H1 (cell line): ENCODE results near the gene SPATA32. TPM values are rescaled to one million over a fixed set of nuclear protein-coding genes. Genes with fewer than 3 reads are reported as not detected.

Experiments used
- CTCF ChIA-PET: fragments of 300-600 bp; sonication (Branson Sonifier 250); formaldehyde crosslinking; loops from one replicate; lab custom pipeline; 2021; ENCODE audit not compliant: partially characterized antibody; lab: Charles Lee
- POLR2A ChIA-PET: fragments of 300-600 bp; sonication (Branson Sonifier 250); formaldehyde crosslinking; loops from one replicate; lab custom pipeline; 2021; ENCODE audit warnings: inconsistent platforms; ENCODE audit not compliant: partially characterized antibody; lab: Charles Lee
- DNase-seq, 2 experiments: peaks; one replicate each; pipeline versions ENCODE4 v3.0.0 to v3.0.0-alpha.2; 2010 to 2022; ENCODE audit warnings: low spot score in 2 of 2, low read depth in 1 of 2, mixed read lengths in 1 of 2
- FAIRE-seq: peaks from 2 replicates; lab custom pipeline; 2011; peaks lifted over from hg19 to GRCh38; lab: Jason Lieb, UNC
- H2AFZ ChIP-seq: 2 replicates; pipeline ENCODE4 v1.8.1; 2012; ENCODE audit warnings: low read length, inconsistent platforms
- H2AK5ac ChIP-seq: 2 replicates; pipeline ENCODE4 v1.6.1; 2013; ENCODE audit warnings: low read depth, low read length
- H2BK120ac ChIP-seq: replicated peaks from 2 replicates; pipeline ENCODE3; 2013; ENCODE audit warnings: low read depth, low read length, inconsistent platforms
- H2BK12ac ChIP-seq: 2 replicates; pipeline ENCODE4 v1.6.1; 2013; ENCODE audit warnings: low read depth, low read length
- H2BK15ac ChIP-seq: 2 replicates; pipeline ENCODE4 v1.6.1; 2013; ENCODE audit warnings: low read length
- H2BK20ac ChIP-seq: 2 replicates; pipeline ENCODE4 v1.6.1; 2013; ENCODE audit warnings: low read length
- H2BK5ac ChIP-seq: 2 replicates; pipeline ENCODE4 v1.6.1; 2013; ENCODE audit warnings: low read depth, low read length
- H3K14ac ChIP-seq: 2 replicates; pipeline ENCODE4 v1.6.1; 2013; ENCODE audit warnings: inconsistent platforms; ENCODE audit not compliant: insufficient read length
- H3K18ac ChIP-seq: 2 replicates; pipeline ENCODE4 v1.6.1; 2013; ENCODE audit warnings: low read length; ENCODE audit errors: extremely low read depth
- H3K23ac ChIP-seq: 2 replicates; pipeline ENCODE4 v1.6.1; 2013; ENCODE audit warnings: inconsistent platforms; ENCODE audit not compliant: insufficient read length
- H3K23me2 ChIP-seq: 2 replicates; pipeline ENCODE4 v1.6.1; 2013; ENCODE audit warnings: low read depth, low read length
- H3K27ac ChIP-seq: 2 replicates; pipeline ENCODE4 v1.6.1; 2011; ENCODE audit warnings: low read depth, low read length, inconsistent platforms
- H3K27me3 ChIP-seq, 4 experiments: replicated peaks in 1 of 4; 1 replicate in 1 of 4; 2 replicates in 3 of 4; pipeline versions ENCODE4 v1.6.1 to v1.8.1; 2011 to 2013; ENCODE audit warnings: low read length in 3 of 4, mild to moderate bottlenecking in 3 of 4, inconsistent platforms in 2 of 4, mixed read lengths in 2 of 4, moderate library complexity in 1 of 4; ENCODE audit not compliant: control insufficient read depth in 3 of 4, insufficient read depth in 3 of 4; ENCODE audit errors: extremely low read depth in 1 of 4
- H3K36me3 ChIP-seq, 4 experiments: 2 replicates each; pipeline versions ENCODE4 v1.6.1 to v1.8.1; 2011 to 2013; ENCODE audit warnings: mild to moderate bottlenecking in 4 of 4, low read length in 3 of 4, moderate library complexity in 2 of 4, control low read depth in 1 of 4, inconsistent platforms in 1 of 4; ENCODE audit not compliant: insufficient read depth in 4 of 4, control insufficient read depth in 2 of 4
- H3K4ac ChIP-seq: replicated peaks from 2 replicates; pipeline ENCODE3; 2013; ENCODE audit warnings: low read length, low read depth, mixed read lengths, inconsistent platforms; ENCODE audit not compliant: insufficient read length
- H3K4me1 ChIP-seq, 4 experiments: replicated peaks in 1 of 4; 1 replicate in 1 of 4; 2 replicates in 3 of 4; pipeline versions ENCODE4 v1.6.1 to v1.8.1; 2011 to 2013; ENCODE audit warnings: low read length in 3 of 4, inconsistent platforms in 2 of 4, mixed read lengths in 1 of 4; ENCODE audit not compliant: insufficient read depth in 4 of 4, control insufficient read depth in 3 of 4
- H3K4me2 ChIP-seq, 2 experiments: 2 replicates each; pipeline versions ENCODE4 v1.6.1 to v1.8.1; 2011 to 2013; ENCODE audit warnings: low read depth in 2 of 2, low read length in 2 of 2, control low read depth in 1 of 2, inconsistent platforms in 1 of 2, mild to moderate bottlenecking in 1 of 2; ENCODE audit not compliant: insufficient read depth in 1 of 2
- H3K4me3 ChIP-seq, 4 experiments: fragments of 200-600, 300-600 bp in 1 of 4; sonication (generic), shearing (Covaris generic), sonication (Bioruptor Twin) in 1 of 4; 2 replicates each; pipeline versions ENCODE4 v1.5.1 to v1.8.1; 2011 to 2016; ENCODE audit warnings: low read length in 4 of 4, low read depth in 3 of 4, control low read depth in 2 of 4, inconsistent platforms in 2 of 4, mild to moderate bottlenecking in 2 of 4, mixed read lengths in 1 of 4, moderate library complexity in 1 of 4; ENCODE audit not compliant: insufficient read depth in 2 of 4; ENCODE audit errors: extremely low read depth in 1 of 4
- H3K56ac ChIP-seq: replicated peaks from 2 replicates; pipeline ENCODE3; 2013; ENCODE audit warnings: low read depth, mild to moderate bottlenecking, mixed read lengths, low read length, inconsistent platforms; ENCODE audit not compliant: insufficient read length
- H3K79me1 ChIP-seq: 2 replicates; pipeline ENCODE4 v1.6.1; 2013; ENCODE audit warnings: low read depth, low read length, control low read depth
- H3K79me2 ChIP-seq, 2 experiments: 2 replicates each; pipeline versions ENCODE4 v1.6.1 to v1.8.1; 2012 to 2013; ENCODE audit warnings: low read length in 2 of 2, mild to moderate bottlenecking in 2 of 2, inconsistent platforms in 1 of 2; ENCODE audit not compliant: insufficient read depth in 2 of 2, control insufficient read depth in 1 of 2
- H3K9ac ChIP-seq, 4 experiments: replicated peaks in 1 of 4; 1 replicate in 1 of 4; 2 replicates in 3 of 4; pipeline versions ENCODE4 v1.6.1 to v1.8.1; 2011 to 2013; ENCODE audit warnings: low read depth in 3 of 4, low read length in 3 of 4, control low read depth in 2 of 4, mild to moderate bottlenecking in 2 of 4, moderate library complexity in 2 of 4, inconsistent platforms in 1 of 4; ENCODE audit errors: extremely low read depth in 1 of 4
- H3K9me3 ChIP-seq, 2 experiments: 2 replicates each; pipeline versions ENCODE4 v1.6.1 to v1.8.1; 2012 to 2013; ENCODE audit warnings: mild to moderate bottlenecking in 2 of 2, moderate library complexity in 2 of 2, control low read depth in 1 of 2, inconsistent platforms in 1 of 2, low read depth in 1 of 2, low read length in 1 of 2, mixed read lengths in 1 of 2; ENCODE audit not compliant: insufficient read depth in 2 of 2
- H4K20me1 ChIP-seq, 2 experiments: replicated peaks in 1 of 2; 2 replicates each; pipeline versions ENCODE3 to v1.8.1; 2011 to 2013; ENCODE audit warnings: inconsistent platforms in 2 of 2, low read length in 2 of 2, mild to moderate bottlenecking in 1 of 2; ENCODE audit not compliant: insufficient read depth in 2 of 2, control insufficient read depth in 1 of 2
- H4K5ac ChIP-seq: 2 replicates; pipeline ENCODE4 v1.6.1; 2013; ENCODE audit warnings: low read length, low read depth, mixed read lengths, inconsistent platforms; ENCODE audit not compliant: insufficient read length
- H4K8ac ChIP-seq: 2 replicates; pipeline ENCODE4 v1.8.0; 2013; ENCODE audit warnings: mild to moderate bottlenecking, moderate library complexity, low read length, inconsistent platforms; ENCODE audit not compliant: insufficient read depth; ENCODE audit errors: extremely low read depth
- H4K91ac ChIP-seq: replicated peaks from 2 replicates; pipeline ENCODE3; 2013; ENCODE audit warnings: low read length, mixed read lengths, inconsistent platforms; ENCODE audit not compliant: insufficient read length
- ASH2L ChIP-seq: fragments of 200-600, 300-600 bp; sonication (generic); IDR thresholded peaks from one replicate; pipeline ENCODE4 v1.7.1; 2017; ENCODE audit warnings: low read length
- BCL11A ChIP-seq, 2 experiments: IDR thresholded peaks; one replicate each; pipeline ENCODE4 v1.6.1; 2011; ENCODE audit warnings: low read depth in 2 of 2, low read length in 2 of 2, mild to moderate bottlenecking in 2 of 2
- GABPA ChIP-seq: IDR thresholded peaks from 2 replicates; pipeline ENCODE4 v1.6.1; 2011; ENCODE audit warnings: mild to moderate bottlenecking, low read length, moderate library complexity, borderline replicate concordance; ENCODE audit not compliant: insufficient read depth
- POLR2AphosphoS5 ChIP-seq: IDR thresholded peaks from 2 replicates; pipeline ENCODE4 v1.6.1; 2011; ENCODE audit warnings: low read depth, low read length
- SIN3A ChIP-seq, 2 experiments: IDR thresholded peaks in 1 of 2; conservative IDR thresholded peaks in 1 of 2; 2 replicates each; pipeline ENCODE4 v1.6.1; 2011 to 2012; ENCODE audit warnings: low read length in 2 of 2, improper control_type of control experiment in 1 of 2, low read depth in 1 of 2, mild to moderate bottlenecking in 1 of 2
- SIRT6 ChIP-seq: IDR thresholded peaks from one replicate; pipeline ENCODE4 v1.7.1; 2012; ENCODE audit warnings: low read length, inconsistent platforms
- SP4 ChIP-seq: IDR thresholded peaks from 2 replicates; pipeline ENCODE4 v1.6.1; 2012; ENCODE audit warnings: low read length, inconsistent platforms
- WGBS, 2 experiments: shearing (Covaris generic) in 1 of 2; methylation state at CpG; one replicate each; pipeline versions ENCODE4 v1.1.6 to v1.1.7; 2013 to 2015; ENCODE audit warnings: low lambda C conversion rate in 2 of 2, mixed read lengths in 2 of 2, inconsistent platforms in 1 of 2, low coverage in 1 of 2, missing lambda C conversion rate in 1 of 2; ENCODE audit not compliant: insufficient replicate concordance in 2 of 2, insufficient coverage in 1 of 2, insufficient read length in 1 of 2; ENCODE audit errors: extremely low coverage in 1 of 2, missing lambda C conversion rate in 1 of 2; 5-methylcytosine and 5-hydroxymethylcytosine counted together
- polyA plus RNA-seq, 7 experiments: library from polyadenylated mRNA; depleted of rRNA in 3 of 7; stranded (reverse) in 5 of 7; unstranded in 2 of 7; fragments of >200 nt in 5 of 7; fragments of 200-250 nt in 2 of 7; gene quantifications; 1 replicate in 5 of 7; 2 replicates in 1 of 7; 4 replicates in 1 of 7; pipeline versions ENCODE4 v1.2.1 to v1.2.3, GENCODE V29; 2011 to 2013; ENCODE audit warnings: missing spikeins in 2 of 7, mixed read lengths in 2 of 7
- total RNA-seq: library from RNA; stranded (reverse); fragmentation: NEBNext Ultra II Directional; extraction: Animal tissue kit (Norgen Biotek cat#: 25700); gene quantifications from 2 replicates; pipeline ENCODE4 v1.2.1, GENCODE V29; 2021

SPATA32 gene
- total and polyA plus RNA-seq, 2 of the 8 experiments (the other 6 are each of a cell fraction or from before 2014, with no cell fraction given), result 0.24 TPM; not detected in 1

GRCh38 chr17:45260204-45260783 lies 1.6 kb downstream of the SPATA32 start:
- no peak for TF ChIP-seq BCL11A (IDR thresholded peaks at IDR 0.05; ENCODE audit: low read depth in 2 of 2, low read length in 2 of 2)
- TF ChIP-seq GABPA, result no peak
- TF ChIP-seq SIRT6, result no peak
- TF ChIP-seq POLR2AphosphoS5, result no peak
- TF ChIP-seq SP4, result no peak
- no peak for TF ChIP-seq SIN3A (conservative IDR thresholded peaks at IDR 0.05 in 1 of 2, IDR thresholded peaks at IDR 0.05 in 1 of 2; ENCODE audit: low read depth in 1 of 2, low read length in 2 of 2)
- no peak for TF ChIP-seq ASH2L
- TF ChIP-seq, all 59 proteins: peak for 0
- Histone ChIP-seq H3K4me2 (no peak overlapping the region), H3K79me1 (no peaks in the 10 kb centered on the region), H3K56ac (no peak overlapping the region), H2BK120ac (no peak overlapping the region), H3K4me1 (peaks cover 4 to 19% (median 13%) of the 10 kb centered on the region in 4 experiments), H4K91ac (no peak overlapping the region), H3K9ac (no peak overlapping the region), H2BK5ac (no peak overlapping the region), H3K27ac (no peak overlapping the region), H3K4me3 (no peak overlapping the region), H4K5ac (no peak overlapping the region), H2BK20ac (no peak overlapping the region), H3K18ac (no peak overlapping the region), H3K23ac (no peak overlapping the region), H3K4ac (no peak overlapping the region), H3K14ac (no peak overlapping the region), H3K9me3 (no peaks in the 10 kb centered on the region), H3K27me3 (peaks cover 0 to 5% (median 2%) of the 10 kb centered on the region in 4 experiments; a peak in 3 of 7 replicates), H2BK15ac (peak overlapping the region; percentile 81; the same call in 1 of the 2 replicates), H3K36me3 (peaks cover 0 to 4% (median 1%) of the 10 kb centered on the region in 4 experiments; a peak in 2 of 8 replicates), H4K20me1 (no peaks in the 10 kb centered on the region), H2AK5ac (peak overlapping the region; percentile 82; the same call in 1 of the 2 replicates), H4K8ac (no peak overlapping the region; the same call in 1 of the 2 replicates), H2AFZ (no peak overlapping the region), H3K23me2 (peaks cover 6% of the 10 kb centered on the region), H2BK12ac (no peak overlapping the region), H3K79me2 (no peaks in the 10 kb centered on the region)
- DNase-seq (no peak), FAIRE-seq (no peak)
- 81 to 100% methylated on average over 1 to 7 of the region's 7 CpGs for WGBS, 2 experiments
- ChIA-PET POLR2A (interaction anchor here (0.9 to 6.2 kb wide), 4 partner anchors 9 to 135 kb away, joined by 3 to 43 read pairs (median 4); partner anchors contain the start of gene HEXIM1), CTCF (interaction anchor here (0.6 to 21.3 kb wide), 13 partner anchors 8 to 139 kb away, joined by 3 to 362 read pairs (median 4); partner anchors contain the start of genes ACBD4 and FMNL1)
